ENCODE results near the gene ACIN1. TPM values are rescaled to one million over a fixed set of nuclear protein-coding genes. Genes with fewer than 3 reads are reported as not detected.

ACIN1 gene
- total and polyA plus RNA-seq, 9 of the 15 experiments (the other 6 are each of a cell fraction or from before 2014, with no cell fraction given) = 5.0 to 196 (median 129) TPM

- Histone ChIP-seq H2AFZ (ENCODE audit: low read depth, low read length) (no peak overlapping the region), H3K36me3 (ENCODE audit: control insufficient read depth, insufficient read depth, low read length) (no peaks in the 10 kb centered on the region), H3K79me2 (ENCODE audit: control insufficient read depth, insufficient read depth, low read length) (no peaks in the 10 kb centered on the region), H3K27me3 (ENCODE audit: control insufficient read depth in 2 of 2, insufficient read depth in 2 of 2, low read length in 2 of 2) (no peaks in the 10 kb centered on the region), H3K9ac (ENCODE audit: insufficient read depth in 1 of 2, low read depth in 2 of 2, low read length in 2 of 2) (0 out of 4 replicates have a peak overlapping the region, but pooled peaks of 1 of the 2 experiments have one; percentile 30), H3K27ac (ENCODE audit: extremely low read depth, low read depth, low read length) (no peak overlapping the region), H4K20me1 (replicated peaks; ENCODE audit: control insufficient read depth, insufficient read depth, low read length) (no peaks in the 10 kb centered on the region), H3K4me3 (no peak overlapping the region), H3K4me1 (replicated peaks in 1 of 2; ENCODE audit: control insufficient read depth in 2 of 2, insufficient read depth in 2 of 2, low read length in 2 of 2) (peaks cover 15 to 35% of the 10 kb centered on the region in 2 experiments), H3K4me2 (ENCODE audit: insufficient read depth, low read length) (no peak overlapping the region), H3K9me1 (ENCODE audit: control insufficient read depth, insufficient read depth, low read length) (no peaks in the 10 kb centered on the region), H3K9me3 (replicated peaks; ENCODE audit: control insufficient read depth, insufficient read depth, low read depth, low read length) (no peaks in the 10 kb centered on the region)
- no peak for FAIRE-seq
- intact Hi-C loops (cut with micrococcal nuclease) = no loop called here
- POLR2A ChIA-PET = interaction anchor here (1.0 to 1.7 kb wide), 2 partner anchors 37 kb away, joined by 3 to 5 read pairs; no protein-coding TSS in a partner anchor
- no peak for TF ChIP-seq MNT (conservative IDR thresholded peaks at IDR 0.05)
- TF ChIP-seq, protein P1, sequence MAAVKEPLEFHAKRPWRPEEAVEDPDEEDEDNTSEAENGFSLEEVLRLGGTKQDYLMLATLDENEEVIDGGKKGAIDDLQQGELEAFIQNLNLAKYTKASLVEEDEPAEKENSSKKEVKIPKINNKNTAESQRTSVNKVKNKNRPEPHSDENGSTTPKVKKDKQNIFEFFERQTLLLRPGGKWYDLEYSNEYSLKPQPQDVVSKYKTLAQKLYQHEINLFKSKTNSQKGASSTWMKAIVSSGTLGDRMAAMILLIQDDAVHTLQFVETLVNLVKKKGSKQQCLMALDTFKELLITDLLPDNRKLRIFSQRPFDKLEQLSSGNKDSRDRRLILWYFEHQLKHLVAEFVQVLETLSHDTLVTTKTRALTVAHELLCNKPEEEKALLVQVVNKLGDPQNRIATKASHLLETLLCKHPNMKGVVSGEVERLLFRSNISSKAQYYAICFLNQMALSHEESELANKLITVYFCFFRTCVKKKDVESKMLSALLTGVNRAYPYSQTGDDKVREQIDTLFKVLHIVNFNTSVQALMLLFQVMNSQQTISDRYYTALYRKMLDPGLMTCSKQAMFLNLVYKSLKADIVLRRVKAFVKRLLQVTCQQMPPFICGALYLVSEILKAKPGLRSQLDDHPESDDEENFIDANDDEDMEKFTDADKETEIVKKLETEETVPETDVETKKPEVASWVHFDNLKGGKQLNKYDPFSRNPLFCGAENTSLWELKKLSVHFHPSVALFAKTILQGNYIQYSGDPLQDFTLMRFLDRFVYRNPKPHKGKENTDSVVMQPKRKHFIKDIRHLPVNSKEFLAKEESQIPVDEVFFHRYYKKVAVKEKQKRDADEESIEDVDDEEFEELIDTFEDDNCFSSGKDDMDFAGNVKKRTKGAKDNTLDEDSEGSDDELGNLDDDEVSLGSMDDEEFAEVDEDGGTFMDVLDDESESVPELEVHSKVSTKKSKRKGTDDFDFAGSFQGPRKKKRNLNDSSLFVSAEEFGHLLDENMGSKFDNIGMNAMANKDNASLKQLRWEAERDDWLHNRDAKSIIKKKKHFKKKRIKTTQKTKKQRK (IDR thresholded peaks at IDR 0.05; ENCODE audit: borderline replicate concordance, low read depth, low read length) = no peak
- TF ChIP-seq GTF2F1 (IDR thresholded peaks at IDR 0.05; ENCODE audit: low read depth, low read length) = no peak
- no peak for TF ChIP-seq ZNF224 (CRISPR knock-in tag; IDR thresholded peaks at IDR 0.05)
- TF ChIP-seq FOSL1 (tag; conservative IDR thresholded peaks at IDR 0.05) = no peak
- no peak for TF ChIP-seq ZC3H11A (IDR thresholded peaks at IDR 0.05; ENCODE audit: low read depth, low read length)
- TF ChIP-seq SREBF2 (CRISPR knock-in tag; IDR thresholded peaks at IDR 0.05) = no peak
- TF ChIP-seq ATF3 (IDR thresholded peaks at IDR 0.05) = no peak
- no peak for TF ChIP-seq ATF3 (CRISPR knock-in tag; conservative IDR thresholded peaks at IDR 0.05)
- no peak for TF ChIP-seq ZNF644 (tag; IDR thresholded peaks at IDR 0.05; ENCODE audit: low read depth)
- no TSS peak for BruUV-seq (replicated peaks)
- 94% methylated on average over 3 of the region's 3 CpGs for WGBS (ENCODE audit: insufficient coverage, low coverage, missing lambda C conversion rate)
- DNase-seq (ENCODE audit: extremely low read depth in 1 of 4, low spot score in 3 of 4) = no peak
- CTCF ChIA-PET (ENCODE audit: low intra/inter-chr PET ratio) = no interaction called here
- ATAC-seq = no peak
- in situ Hi-C loops (cut with MboI) = no loop called here
Observed at GRCh38 chr14:23043754-23044153, 51.2 kb downstream of the ACIN1 start.

All from K562 (cell line).